Measurements from ENCODE around the gene XRCC4. TPM values are rescaled to one million over a fixed set of nuclear protein-coding genes. Genes with fewer than 3 reads are reported as not detected.

Gene XRCC4
- total RNA-seq, 1 donor from 2014 or later: 12.9 TPM

- H3K36me3 Mint-ChIP-seq (ENCODE audit: insufficient read depth): no peaks in the 10 kb centered on the region
- no peak overlapping the region for H3K27ac Mint-ChIP-seq
- no peak overlapping the region for H3K4me3 Mint-ChIP-seq (ENCODE audit: low read depth)
- no peaks in the 10 kb centered on the region for H3K27me3 Mint-ChIP-seq
- H3K4me1 Mint-ChIP-seq (ENCODE audit: low read depth): peaks cover 5% of the 10 kb centered on the region
- no peak for DNase-seq (ENCODE audit: low spot score, unreplicated experiment)
- TF ChIP-seq CTCF (IDR thresholded peaks at IDR 0.05; ENCODE audit: unreplicated experiment): no peak
- H3K9me3 Mint-ChIP-seq (ENCODE audit: low read depth): peaks cover 9% of the 10 kb centered on the region
These were observed 94.7 kb downstream of the XRCC4 start for GRCh38 chr5:83172011-83172410.

- Mint-ChIP-seq H3K36me3 (ENCODE audit: insufficient read depth) (no peaks in the 10 kb centered on the region), H3K27me3 (no peaks in the 10 kb centered on the region), H3K4me3 (ENCODE audit: low read depth) (no peak overlapping the region), H3K9me3 (ENCODE audit: low read depth) (peaks cover 4% of the 10 kb centered on the region), H3K4me1 (ENCODE audit: low read depth) (peaks cover 5% of the 10 kb centered on the region), H3K27ac (no peak overlapping the region)
- no peak for TF ChIP-seq CTCF (IDR thresholded peaks at IDR 0.05; ENCODE audit: unreplicated experiment)
- DNase-seq (ENCODE audit: low spot score, unreplicated experiment): no peak
These were observed 95.3 kb downstream of the XRCC4 start for GRCh38 chr5:83172655-83173054.

GRCh38 chr5:83173826-83174225 is 96.5 kb downstream of the XRCC4 start:
- Mint-ChIP-seq H3K9me3 (ENCODE audit: low read depth) (peaks cover 4% of the 10 kb centered on the region), H3K4me3 (ENCODE audit: low read depth) (no peak overlapping the region), H3K36me3 (ENCODE audit: insufficient read depth) (no peaks in the 10 kb centered on the region), H3K27ac (no peak overlapping the region), H3K27me3 (no peaks in the 10 kb centered on the region), H3K4me1 (ENCODE audit: low read depth) (peaks cover 5% of the 10 kb centered on the region)
- DNase-seq (ENCODE audit: low spot score, unreplicated experiment): no peak
- TF ChIP-seq CTCF (IDR thresholded peaks at IDR 0.05; ENCODE audit: unreplicated experiment): no peak

GRCh38 chr5:83177803-83178202 is 100.5 kb downstream of the XRCC4 start:
- H3K27me3 Mint-ChIP-seq: no peaks in the 10 kb centered on the region
- H3K4me1 Mint-ChIP-seq (ENCODE audit: low read depth): peaks cover 6% of the 10 kb centered on the region
- no peak overlapping the region for H3K4me3 Mint-ChIP-seq (ENCODE audit: low read depth)
- no peaks in the 10 kb centered on the region for H3K9me3 Mint-ChIP-seq (ENCODE audit: low read depth)
- TF ChIP-seq CTCF (IDR thresholded peaks at IDR 0.05; ENCODE audit: unreplicated experiment): no peak
- no peak overlapping the region for H3K27ac Mint-ChIP-seq
- no peak for DNase-seq (ENCODE audit: low spot score, unreplicated experiment)
- H3K36me3 Mint-ChIP-seq (ENCODE audit: insufficient read depth): no peaks in the 10 kb centered on the region

- no peak for DNase-seq (ENCODE audit: low spot score, unreplicated experiment)
- no peak for TF ChIP-seq CTCF (IDR thresholded peaks at IDR 0.05; ENCODE audit: unreplicated experiment)
- no peaks in the 10 kb centered on the region for H3K27me3 Mint-ChIP-seq
- peaks cover under 1% of the 10 kb centered on the region for H3K36me3 Mint-ChIP-seq (ENCODE audit: insufficient read depth)
- H3K4me1 Mint-ChIP-seq (ENCODE audit: low read depth): peaks cover 12% of the 10 kb centered on the region
- H3K9me3 Mint-ChIP-seq (ENCODE audit: low read depth): no peaks in the 10 kb centered on the region
- no peak overlapping the region for H3K27ac Mint-ChIP-seq
- no peak overlapping the region for H3K4me3 Mint-ChIP-seq (ENCODE audit: low read depth)
These were observed 102.6 kb downstream of the XRCC4 start for GRCh38 chr5:83179966-83180365.

Measured in progenitor cell of endocrine pancreas (in vitro differentiated cells).